Jurkat, Clone E6-1 (cell line): ENCODE data around the gene GATA5. TPM values are rescaled to one million over a fixed set of nuclear protein-coding genes. Genes with fewer than 3 reads are reported as not detected.
A peak's percentile ranks its signal among the peaks of the same experiment; 100 is the strongest.

Experiments used
- DNase-seq: peaks from one replicate; pipeline ENCODE4 v3.0.0-alpha.2; 2011; ENCODE audit warnings: low read depth, low spot score
- H3K4me3 ChIP-seq: 2 replicates; pipeline ENCODE4 v1.5.1; 2011; ENCODE audit warnings: mild to moderate bottlenecking, low read length, control low read depth, moderate library complexity
- polyA plus RNA-seq: library from polyadenylated mRNA; unstranded; fragments of >200 nt; gene quantifications from one replicate; pipeline ENCODE4 v1.2.1, GENCODE V29; 2012; ENCODE audit warnings: missing spikeins; ENCODE audit not compliant: insufficient read length, insufficient read depth

GATA5 gene, protein sequence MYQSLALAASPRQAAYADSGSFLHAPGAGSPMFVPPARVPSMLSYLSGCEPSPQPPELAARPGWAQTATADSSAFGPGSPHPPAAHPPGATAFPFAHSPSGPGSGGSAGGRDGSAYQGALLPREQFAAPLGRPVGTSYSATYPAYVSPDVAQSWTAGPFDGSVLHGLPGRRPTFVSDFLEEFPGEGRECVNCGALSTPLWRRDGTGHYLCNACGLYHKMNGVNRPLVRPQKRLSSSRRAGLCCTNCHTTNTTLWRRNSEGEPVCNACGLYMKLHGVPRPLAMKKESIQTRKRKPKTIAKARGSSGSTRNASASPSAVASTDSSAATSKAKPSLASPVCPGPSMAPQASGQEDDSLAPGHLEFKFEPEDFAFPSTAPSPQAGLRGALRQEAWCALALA
- polyA plus RNA-seq, result not detected

DNA sequence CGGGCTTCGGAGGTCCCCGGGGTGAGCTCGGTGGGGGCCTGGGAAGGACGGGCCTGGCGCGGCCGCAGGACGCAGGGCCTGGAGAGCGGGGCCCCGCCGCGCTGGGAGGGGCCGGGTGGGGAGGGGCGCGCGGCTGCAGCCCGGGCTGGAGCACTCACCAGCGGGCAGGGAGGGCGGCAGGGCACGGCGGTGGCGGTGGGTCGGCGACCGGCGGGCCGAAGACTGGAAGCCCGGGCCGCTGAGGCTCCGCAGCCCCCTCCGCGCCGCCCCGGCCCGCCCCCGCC lies at the start of gene GATA5:
TSS of gene GATA5 (minus strand) at position 224 of the 284 bp plus-strand sequence. CDS start 474 bp downstream, outside the sequence.
- DNase-seq, result no peak
- H3K4me3 ChIP-seq, result no peak within 1 kb of the TSS

DNA sequence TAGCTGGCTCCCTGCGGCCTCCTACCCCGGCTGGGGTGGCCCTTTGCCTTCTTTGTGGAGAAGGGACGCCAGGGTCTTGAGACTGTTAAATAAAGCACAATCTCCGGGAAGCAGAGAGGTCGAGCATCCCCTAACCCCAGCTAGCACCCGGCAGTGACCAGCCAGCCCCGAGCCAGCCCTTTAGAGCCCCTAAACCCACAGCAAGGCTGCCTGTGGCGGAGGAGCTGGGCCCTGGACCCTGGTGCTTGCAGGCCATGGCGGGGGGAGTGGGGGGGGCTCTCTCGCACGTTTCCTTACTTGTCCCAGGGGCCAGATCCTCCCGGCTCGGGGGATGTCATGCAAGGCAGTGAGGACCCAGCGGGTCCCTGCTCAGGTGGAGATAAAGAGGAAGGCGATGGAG lies 49.2 kb upstream of the GATA5 start:
- DNase-seq, result no peak

DNA sequence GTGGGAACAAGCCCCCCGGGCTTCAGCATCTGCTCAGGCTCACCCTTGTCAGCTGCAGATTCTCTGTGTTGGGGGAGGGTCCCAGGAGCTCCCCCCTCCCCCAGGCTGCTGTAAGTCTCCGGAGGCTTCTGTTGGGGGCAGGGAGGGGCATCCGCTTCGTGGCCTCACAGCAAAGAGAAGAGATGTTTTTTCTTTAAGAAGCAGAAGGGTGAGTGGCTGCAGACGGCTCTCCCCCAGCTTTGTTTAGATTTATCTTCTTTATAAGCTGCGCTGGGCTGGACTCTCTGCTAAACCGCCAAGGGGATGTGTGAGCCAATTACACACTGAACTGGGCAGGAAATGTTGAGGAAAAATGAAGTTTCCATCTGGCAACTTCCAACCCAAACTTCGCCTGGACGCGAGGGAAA lies 48.7 kb upstream of the GATA5 start:
- DNase-seq, result no peak

More for the DNA sequence above, 49.2 kb upstream of the GATA5 start:
- H3K4me3 ChIP-seq, result no peak overlapping the region

DNA sequence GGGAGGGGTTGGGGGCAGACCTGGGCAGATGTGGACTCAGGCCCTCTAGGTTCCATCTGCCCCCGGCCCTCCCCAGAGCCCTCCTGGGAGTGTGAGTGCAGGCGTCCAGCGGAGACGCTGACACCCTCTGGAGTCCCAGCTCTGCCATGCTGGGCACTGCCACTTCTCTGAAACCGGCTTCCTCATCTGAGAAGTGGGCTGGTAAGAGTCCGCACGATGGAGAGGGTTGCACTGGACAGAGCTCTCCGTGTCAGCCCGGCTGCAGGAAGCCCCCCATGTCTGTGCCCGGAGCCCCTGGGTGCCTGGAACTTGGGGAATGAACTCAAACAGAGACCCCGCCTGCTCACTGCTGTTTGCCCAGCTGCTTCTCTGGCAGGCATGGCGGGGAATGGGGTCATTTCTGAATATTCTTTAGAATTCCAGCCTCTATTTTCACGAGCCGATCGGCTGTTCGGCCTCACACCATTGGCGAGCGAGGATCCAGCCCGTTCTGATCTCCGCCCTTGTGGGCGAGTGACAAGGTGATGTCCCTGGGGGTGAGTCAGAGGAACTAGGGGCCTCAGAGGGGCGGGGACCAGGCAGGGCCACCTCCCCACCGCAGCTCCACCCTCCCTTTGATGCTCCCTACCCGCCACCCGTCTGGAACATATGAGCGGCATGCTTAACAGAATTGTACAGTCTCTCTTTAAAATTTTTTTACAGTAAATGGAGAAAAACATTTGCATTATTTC lies 47.8 kb upstream of the GATA5 start:
- H3K4me3 ChIP-seq, result no peak overlapping the region
- DNase-seq, result peak; percentile 59

More for the DNA sequence above, 48.7 kb upstream of the GATA5 start:
- H3K4me3 ChIP-seq, result no peak overlapping the region

DNA sequence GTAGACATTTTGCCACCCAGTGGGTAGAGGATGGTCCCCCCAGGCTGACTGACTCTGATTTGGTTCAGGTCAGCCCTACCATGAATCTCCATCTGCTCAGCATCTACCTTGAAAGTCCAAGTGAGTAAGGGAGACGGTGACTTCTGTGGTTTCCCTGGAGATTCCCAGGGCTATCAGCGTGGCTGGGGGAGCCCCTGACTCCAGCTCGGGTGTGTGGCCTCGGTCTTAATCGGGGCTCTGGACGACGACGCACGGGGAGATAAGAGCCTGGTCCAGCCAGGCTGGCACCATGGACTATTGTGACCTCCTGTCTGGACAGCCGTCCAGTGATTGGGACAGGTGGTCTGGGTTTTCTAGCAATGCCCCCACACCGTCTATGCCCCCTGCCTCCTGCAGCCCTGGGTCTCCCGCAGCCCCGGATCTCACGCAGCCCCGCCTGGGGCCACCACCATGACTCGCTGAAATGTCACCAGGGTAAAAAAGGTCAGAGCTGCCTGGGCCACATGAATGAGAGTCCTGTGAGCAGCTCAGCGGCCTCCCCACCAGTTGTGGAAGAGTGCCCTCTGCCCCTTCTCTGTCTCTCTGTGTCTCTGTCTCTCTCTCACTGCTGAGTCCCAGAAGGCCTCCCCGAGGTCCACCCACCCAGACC lies 47.1 kb upstream of the GATA5 start:
- DNase-seq, result no peak
- no peak overlapping the region for H3K4me3 ChIP-seq

DNA sequence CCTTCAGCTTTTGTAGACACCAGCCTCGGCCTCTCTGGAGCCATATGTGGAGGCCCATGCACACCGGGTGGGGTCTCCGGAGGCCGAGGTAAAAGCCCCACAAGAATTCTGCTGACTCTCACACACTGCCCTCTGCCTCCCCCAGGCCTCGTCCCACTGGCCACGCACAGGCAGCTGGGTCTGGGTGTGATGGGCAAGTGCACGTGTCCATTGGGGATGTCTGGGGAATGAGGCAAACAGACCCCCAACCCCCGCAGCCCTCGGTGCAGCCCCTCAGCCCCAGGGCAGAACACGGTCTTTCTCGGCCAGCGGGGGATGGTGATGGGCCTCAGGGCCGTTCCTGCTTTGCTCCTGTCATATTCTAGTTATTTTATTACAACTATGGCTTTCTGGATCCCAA lies 44.0 kb upstream of the GATA5 start:
- H3K4me3 ChIP-seq, result no peak overlapping the region

DNA sequence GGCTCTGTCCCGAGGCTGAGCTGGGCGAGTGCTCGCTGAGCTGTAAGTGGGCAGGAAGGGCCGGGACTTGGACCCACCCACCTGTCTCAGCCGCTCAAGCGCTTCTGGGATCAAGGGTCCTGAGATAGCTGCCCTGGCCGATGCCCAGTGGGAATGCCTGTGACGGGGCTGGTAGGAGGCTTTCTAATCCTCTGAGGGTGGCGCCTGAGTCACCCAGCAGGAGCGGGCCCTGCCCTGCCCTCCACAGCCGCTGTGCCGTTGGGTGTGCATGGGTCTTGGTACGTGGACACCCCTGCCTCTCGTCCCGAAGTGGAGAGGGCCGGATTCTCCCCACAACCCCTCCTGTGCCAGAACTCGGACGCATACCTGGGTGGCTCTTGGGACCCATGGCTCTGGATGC lies 43.1 kb upstream of the GATA5 start:
- no peak overlapping the region for H3K4me3 ChIP-seq
- DNase-seq, result no peak

More for the DNA sequence above, 44.0 kb upstream of the GATA5 start:
- DNase-seq, result no peak

DNA sequence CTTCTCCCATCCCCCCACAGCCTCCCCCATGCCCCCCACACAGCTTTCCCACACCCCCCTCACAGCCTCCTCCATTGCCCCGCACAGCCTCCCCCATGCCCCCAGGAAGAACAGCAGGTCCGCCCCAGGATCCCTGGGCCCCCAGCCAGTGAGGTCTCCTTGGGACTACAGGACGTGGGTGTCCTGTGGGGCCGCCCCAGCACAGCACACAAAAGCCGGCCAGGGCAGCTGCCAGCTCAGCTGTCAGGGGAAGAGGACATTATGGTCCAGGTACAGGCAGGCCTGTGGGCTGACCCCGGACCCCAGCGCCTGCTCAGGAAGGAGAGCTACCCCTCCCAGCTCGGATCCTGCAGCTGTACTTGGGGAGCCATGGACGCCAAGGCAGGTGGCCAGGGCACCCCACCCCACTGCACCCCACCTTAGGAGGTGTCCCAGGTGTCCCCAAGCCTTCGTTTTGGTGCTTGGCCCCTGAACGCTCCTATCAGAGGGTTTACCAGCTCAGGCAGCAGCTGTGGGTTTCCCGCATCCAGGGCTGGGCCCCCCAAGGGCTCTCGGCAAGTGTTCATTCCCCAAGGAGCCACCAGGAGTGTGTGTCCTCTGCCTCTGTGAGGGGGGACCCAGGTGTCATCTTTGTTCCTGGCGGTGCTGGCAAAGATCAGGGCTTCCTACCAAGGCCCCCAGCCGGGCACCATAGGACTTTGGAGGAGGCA lies 42.3 kb upstream of the GATA5 start:
- DNase-seq, result no peak
- no peak overlapping the region for H3K4me3 ChIP-seq

DNA sequence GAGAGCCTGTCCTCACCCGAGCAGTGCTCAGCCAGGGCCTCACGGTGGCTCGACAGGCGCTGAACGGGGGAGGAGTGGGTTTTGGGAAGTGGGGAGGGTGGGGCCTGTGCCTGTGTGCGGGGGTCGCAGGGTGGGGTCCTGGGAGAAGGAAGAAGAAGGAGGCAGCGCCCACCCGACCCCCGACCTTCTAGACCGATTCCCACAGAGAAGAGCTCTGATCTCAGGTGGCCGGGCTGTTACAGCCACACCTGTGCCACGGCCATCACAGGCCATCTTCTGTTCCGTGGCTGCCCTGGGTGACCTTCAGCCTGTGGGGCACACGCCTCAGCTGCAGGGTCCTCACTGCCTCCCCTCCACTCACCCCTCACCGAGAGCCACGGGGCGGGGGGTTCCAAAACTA lies 41.4 kb upstream of the GATA5 start:
- DNase-seq, result no peak
- no peak overlapping the region for H3K4me3 ChIP-seq

DNA sequence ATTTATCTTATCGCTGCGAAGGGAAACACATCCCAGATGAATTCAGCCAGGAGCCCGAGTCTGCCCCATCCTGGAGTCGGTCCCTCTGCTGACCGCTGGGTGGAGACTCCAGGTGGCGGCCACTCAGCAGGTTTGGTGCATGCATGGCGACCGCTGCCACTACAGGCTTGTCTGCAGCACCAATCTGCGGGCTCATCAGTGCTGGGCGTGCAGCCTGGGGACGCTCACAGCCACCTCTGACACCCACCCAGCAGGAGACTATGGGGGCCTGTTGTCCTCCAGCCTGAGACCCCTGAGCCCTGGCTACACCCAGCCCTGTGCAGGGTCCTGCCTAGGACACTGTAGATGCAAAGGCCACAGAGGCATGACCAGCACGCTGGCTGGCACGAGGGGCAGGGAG lies 40.5 kb upstream of the GATA5 start:
- no peak for DNase-seq
- H3K4me3 ChIP-seq, result no peak overlapping the region

DNA sequence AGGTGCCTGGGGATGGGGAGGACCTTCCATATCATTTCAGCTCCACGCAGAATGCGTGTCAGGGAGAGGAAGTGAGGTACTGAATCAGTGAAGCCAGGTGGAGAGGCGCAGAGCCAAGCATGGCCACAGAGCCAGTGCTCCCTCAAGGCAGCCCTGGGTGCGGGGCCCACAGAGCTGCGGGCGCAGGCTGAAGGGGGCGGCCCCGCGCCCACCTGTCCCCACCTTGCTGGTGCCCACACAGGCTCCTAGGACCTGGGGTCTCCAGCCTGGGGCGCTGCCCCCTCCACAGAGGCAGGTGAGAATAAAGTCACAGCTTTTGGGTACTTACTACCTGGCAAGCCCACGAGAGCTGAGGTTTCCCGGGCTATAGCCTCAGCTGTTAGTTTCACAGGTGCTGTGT lies 40.0 kb upstream of the GATA5 start:
- DNase-seq, result no peak
- no peak overlapping the region for H3K4me3 ChIP-seq

DNA sequence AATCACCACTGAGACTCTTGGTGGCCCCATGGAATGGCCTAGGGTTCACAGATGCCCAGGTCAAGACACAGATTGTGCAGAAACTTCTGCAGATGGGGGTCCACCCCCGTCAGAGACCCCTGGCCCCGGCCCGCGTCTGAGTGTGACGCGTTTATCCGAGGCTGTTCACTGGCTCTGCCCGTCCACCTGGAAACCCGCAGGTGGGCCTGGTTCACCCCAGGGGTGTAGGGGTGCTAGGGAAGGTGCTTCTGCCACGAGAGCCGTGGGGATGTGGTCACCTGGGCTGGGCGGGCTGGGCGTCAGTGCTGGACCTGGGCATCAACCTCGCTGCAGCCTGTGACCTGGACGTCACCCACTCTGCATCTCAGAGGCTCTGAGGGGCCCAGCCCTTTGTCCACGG lies 39.5 kb upstream of the GATA5 start:
- DNase-seq, result no peak
- H3K4me3 ChIP-seq, result no peak overlapping the region

DNA sequence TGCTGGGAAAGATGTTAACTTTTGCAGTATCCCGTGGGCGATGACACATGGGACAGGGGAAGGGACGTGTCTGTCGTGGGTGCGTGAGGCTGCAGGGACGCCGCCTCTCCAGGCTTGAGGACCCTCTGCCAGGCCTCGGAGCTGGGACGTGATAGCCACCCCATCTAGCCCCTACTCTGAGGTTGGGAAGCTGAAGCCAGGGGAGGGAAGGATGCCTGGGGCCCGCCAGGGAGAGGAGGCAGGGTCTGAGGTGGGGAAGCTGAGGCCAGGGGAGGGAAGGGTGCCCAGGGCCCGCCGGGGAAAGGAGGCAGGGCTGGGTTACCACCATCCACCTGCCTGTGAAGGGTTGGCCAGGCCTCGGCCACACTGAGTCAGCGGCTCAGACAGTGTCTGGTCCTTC lies 38.2 kb upstream of the GATA5 start:
- no peak for DNase-seq
- H3K4me3 ChIP-seq, result no peak overlapping the region

DNA sequence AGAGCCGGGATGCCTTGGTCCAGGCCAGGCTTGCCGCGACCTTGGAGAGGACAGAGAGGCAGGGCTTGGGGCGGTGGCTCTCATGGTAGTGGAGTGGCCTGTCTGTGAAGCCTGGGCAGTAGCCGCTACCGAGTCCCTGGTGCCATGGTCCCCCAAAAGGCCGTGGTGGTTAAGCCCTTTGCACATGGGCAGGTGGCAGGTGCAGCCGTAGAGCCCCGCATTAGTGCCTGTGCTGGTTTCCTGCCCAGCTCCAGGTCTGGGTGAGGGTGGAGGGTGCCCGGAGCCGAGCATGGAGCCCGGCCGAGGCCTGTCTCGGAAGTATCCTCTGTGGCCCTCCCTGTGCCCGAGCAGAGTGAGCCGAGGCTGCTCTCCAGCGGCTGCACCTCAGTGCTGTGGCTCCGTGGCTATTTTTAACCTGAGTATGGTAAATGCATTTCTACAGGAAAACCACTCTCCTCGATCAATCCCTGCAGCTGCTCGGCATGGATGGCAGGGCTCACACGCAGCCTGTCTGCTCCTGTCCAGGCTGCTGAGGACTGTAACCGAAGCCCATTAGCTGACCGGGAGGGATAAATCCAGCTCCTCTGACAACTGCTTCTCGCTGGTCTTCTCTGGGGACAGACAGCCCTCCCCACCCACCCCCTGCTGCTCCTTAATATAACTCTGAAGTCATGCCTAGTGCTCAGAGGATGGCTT lies 36.3 kb upstream of the GATA5 start:
- no peak for DNase-seq
- no peak overlapping the region for H3K4me3 ChIP-seq

DNA sequence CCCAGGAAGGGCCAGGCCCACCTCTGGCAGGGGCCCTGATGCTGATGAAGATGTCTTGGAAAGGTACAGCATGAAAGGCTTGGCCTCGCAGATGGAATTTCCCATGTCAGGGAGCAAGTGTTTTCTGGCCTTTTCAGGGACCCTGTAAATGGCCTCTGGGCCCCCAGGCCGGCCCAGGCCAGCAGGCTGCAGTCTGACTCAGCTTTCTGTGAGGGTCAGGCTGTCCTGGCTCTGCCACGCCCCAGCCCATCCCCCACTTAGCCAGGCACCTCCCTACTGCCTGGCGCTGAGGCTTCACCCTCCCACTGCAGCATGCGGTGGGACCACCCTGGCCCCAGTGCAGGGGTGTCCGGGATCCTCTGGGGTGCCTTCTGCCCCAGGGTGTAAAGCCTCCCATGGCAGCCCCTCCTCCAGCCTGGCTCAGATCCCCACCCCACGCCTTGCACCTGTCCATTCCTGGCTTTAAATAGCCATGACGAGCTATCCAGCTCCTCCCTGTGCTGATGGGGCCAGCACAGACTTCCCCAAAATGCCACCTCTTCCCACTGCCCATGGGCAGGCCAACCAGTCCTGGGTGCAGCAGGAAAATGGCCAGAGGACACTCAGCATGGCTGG lies 35.6 kb upstream of the GATA5 start:
- H3K4me3 ChIP-seq, result no peak overlapping the region
- DNase-seq, result no peak

DNA sequence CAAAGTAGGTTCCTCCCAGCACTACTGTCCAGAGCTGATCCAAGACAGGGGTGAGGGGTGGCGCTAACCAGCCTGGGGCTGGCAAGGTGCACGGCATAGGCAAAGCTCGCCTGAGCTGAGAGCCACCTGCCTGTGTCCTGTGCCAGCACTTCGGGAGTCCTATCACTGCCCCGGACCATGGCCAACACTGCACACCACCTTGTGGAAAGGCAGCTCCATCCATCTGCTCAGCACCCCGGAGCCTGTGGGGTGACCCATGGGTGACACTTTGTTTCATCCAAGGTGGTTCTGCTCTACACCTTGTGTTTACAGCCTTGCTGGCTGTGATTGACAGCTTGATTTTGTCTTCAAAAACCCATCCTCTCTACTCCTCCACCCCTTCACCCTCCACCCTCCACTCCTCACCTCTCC lies 32.9 kb upstream of the GATA5 start:
- DNase-seq, result no peak
- H3K4me3 ChIP-seq, result no peak overlapping the region

DNA sequence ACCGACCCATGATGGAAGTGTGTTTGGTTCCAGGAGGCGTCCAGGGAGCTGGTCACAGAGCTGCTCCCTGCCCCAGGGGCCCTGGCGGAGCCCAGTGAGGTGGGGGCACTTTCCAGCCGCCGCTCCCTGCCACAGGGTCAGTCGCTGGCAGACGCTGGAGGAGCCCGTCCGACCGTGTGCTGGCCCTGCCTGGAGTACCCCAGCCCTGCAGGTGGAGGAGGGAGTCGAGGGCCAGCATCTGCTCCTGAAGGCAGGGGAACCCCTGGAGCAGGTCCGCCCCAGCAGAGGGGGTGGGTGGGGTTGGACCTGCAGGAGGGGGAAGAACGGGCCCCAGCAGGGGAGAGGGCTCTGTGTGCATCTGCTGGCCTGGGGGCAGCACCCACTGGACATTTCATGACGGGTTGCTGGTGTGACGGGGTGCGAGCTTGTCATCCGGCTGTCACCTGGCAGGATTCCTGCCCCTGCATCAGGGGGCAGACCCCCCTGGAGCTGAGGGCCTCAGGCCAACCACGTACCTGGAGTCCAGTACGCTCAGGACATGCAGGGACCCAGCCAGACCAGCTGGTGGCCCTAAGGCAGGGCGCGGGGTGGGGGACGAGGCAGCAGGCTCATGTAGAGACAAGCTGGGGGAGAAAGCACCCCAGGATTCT lies 32.3 kb upstream of the GATA5 start:
- no peak for DNase-seq
- H3K4me3 ChIP-seq, result no peak overlapping the region

DNA sequence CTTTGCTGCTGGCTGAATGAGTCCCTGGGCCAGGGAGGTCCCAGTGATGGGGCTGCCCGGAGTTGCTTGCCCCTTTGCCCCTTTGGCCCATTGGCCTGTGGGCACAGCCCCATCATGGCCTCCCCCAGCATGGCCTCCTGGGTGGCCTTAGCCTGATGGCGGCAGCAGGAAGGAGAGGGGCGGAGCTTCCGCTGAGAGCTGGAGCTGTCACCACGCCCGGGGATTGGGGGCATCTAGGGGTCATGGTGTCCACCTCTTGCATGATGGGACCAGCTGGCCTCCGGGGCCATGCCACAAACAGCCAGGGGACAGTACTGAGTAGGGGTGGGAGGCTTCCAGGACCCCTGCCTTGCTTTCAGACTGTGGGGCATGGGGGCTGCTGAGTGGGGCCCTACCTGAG lies 31.5 kb upstream of the GATA5 start:
- no peak overlapping the region for H3K4me3 ChIP-seq
- DNase-seq, result no peak
